HFF-Myc (cell line): Measurements from ENCODE around the gene CRYBG3.
"Not testable (repeated sequence)": the region's sequence is repeated elsewhere in the genome, so short reads cannot be mapped to it uniquely, and the experiment has no call there.

ENCODE experiments used
- DNase-seq: peaks from one replicate; pipeline ENCODE4 v3.0.0-alpha.2; 2011; ENCODE audit warnings: low read depth; ENCODE audit errors: extremely low read depth
- H3K4me3 ChIP-seq: replicated peaks from 2 replicates; pipeline ENCODE4 v1.5.1; 2011; ENCODE audit warnings: low read depth, mild to moderate bottlenecking, control low read depth, low read length
- CTCF ChIP-seq: IDR thresholded peaks from 2 replicates; pipeline ENCODE4 v1.5.1; 2012; ENCODE audit warnings: mild to moderate bottlenecking, low read depth, low read length, control low read depth; ENCODE audit errors: missing control alignments

CRYBG3 gene

GRCh38 chr3:97901313-97902248, 79.8 kb downstream of the CRYBG3 start:
- TF ChIP-seq CTCF = no peak
- no peak for DNase-seq
- H3K4me3 ChIP-seq = no peak overlapping the region

GRCh38 chr3:97909830-97910229, 88.0 kb downstream of the CRYBG3 start:
- H3K4me3 ChIP-seq = not testable (repeated sequence)

DNA sequence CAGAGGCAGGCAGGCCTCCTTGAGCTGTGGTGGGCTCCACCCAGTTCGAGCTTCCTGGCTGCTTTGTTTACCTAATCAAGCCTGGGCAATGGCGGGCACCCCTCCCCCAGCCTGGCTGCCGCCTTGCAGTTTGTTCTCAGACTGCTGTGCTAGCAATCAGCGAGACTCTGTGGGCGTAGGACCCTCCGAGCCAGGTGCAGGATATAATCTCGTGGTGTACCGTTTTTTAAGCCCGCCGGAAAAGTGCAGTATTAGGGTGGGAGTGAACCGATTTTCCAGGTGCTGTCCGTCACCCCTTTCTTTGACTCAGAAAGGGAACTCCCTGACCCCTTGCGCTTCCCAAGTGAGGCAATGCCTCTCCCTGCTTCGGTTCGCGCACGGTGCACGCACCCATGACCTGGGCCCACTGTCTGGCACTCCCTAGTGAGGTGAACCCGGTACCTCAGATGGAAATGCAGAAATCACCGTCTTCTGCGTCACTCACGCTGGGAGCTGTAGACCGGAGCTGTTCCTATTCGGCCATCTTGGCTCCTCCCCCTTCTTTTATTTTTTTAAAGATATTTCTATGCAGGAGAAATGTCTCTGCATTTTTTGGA, 88.5 kb downstream of the CRYBG3 start:
- H3K4me3 ChIP-seq, DNase-seq: not testable (repeated sequence)

More at GRCh38 chr3:97909830-97910229, 88.0 kb downstream of the CRYBG3 start:
- not testable (repeated sequence) for DNase-seq

- H3K4me3 ChIP-seq = no peak overlapping the region
- no peak for DNase-seq
These were observed 89.1 kb downstream of the CRYBG3 start for GRCh38 chr3:97910931-97911351.

GRCh38 chr3:97911459-97911858, 89.6 kb downstream of the CRYBG3 start:
- no peak for DNase-seq
- H3K4me3 ChIP-seq = no peak overlapping the region
- no peak for TF ChIP-seq CTCF

More at GRCh38 chr3:97910931-97911351, 89.1 kb downstream of the CRYBG3 start:
- no peak for TF ChIP-seq CTCF

- no peak overlapping the region for H3K4me3 ChIP-seq
- peak; percentile 66 for DNase-seq
- no peak for TF ChIP-seq CTCF
These were observed 92.6 kb downstream of the CRYBG3 start for GRCh38 chr3:97914388-97914787.

- TF ChIP-seq CTCF = no peak
- no peak overlapping the region for H3K4me3 ChIP-seq
- DNase-seq = no peak
These were observed 94.8 kb downstream of the CRYBG3 start for GRCh38 chr3:97916576-97916975.
